Medulla oblongata (tissue), 1 donor: Measurements from ENCODE around the gene TBX10.
"Not testable (repeated sequence)": the region's sequence is repeated elsewhere in the genome, so short reads cannot be mapped to it uniquely, and the experiment has no call there.

Source experiments
- DNase-seq: peaks from one replicate; pipeline ENCODE4 v3.0.0-alpha.2; 2015; ENCODE audit errors: extremely low spot score

Gene TBX10

DNA sequence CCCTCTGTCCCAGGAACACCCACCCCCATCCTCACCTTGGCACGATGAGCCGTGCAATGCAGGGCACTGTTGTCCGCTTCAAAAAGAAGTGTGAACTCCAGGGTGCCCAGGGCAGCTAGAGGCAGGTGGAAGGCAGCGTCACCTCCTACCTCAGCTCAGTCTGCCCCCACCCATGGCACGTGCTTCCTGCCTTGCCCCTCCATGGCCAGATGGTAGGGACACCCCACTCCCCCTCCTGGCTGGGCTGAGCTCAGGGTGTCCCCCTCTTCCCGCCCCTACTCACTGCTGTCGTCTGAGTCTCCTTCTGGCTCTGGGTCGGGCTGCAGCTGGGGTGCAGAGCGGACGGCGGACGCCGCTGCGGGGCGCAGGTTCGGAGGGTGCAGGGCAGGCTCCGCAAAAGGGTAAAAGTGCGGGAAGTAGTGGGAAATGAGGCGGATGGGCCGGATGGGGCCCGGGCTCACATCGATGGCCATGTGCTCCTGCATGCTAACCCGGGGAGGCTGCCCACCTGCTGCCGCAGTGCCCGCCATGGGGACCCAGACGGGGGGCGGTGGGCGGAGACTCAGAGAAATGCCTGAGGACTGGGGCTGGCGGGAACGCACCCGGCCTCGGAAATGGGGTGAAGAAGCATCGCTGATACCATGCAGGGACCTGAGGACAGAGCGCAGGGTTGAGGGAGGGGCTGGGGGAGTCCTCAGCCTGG is 23.7 kb downstream of the TBX10 start:
- no peak for DNase-seq

DNA sequence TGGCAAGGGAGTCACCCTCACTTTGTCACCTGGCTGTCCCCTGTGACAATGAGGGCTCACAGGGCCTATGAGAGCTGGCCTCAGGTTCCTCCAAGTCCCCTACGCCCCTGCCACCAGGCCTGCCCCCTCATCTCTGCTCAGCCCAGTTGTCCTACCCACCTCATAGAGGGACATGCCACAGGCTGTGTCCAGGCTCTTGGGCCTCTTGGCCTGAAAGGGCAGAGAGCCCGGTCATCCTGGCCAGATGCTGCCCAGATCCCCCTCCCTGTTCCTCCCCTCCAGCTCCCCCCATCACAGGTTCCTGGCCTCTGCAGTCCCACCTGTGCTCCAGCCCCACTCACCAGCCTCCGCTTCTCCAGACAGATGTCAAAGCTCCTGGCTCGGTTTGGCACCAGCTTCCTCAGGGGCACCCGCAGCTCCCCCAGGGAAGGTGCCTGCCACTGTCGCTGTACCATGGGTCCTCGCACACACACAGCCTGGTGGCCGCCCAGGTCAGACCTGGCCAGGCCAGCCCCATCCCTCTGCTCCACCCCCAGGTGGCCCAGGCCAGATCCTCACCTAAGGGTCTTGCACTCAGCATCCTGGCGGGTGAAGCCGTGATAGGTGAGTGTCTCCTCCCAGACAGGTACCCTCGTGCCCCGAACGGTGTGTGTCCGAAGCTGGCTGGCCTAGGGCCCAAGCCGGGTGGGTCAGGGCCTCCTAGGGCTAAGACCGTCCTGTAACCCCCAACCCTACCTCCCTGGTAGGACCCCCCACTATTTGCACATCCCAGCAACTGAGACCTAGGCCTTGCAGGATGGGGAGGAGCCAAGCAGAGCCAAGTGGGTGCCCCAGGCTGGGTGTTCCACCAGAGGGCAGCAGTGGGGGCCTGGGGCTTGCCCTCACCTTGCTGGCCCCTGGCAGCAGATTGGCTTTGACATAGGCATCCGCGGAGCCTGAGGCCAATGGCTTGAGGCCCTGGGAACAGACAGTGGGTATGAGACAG is 24.5 kb downstream of the TBX10 start:
- DNase-seq: no peak

DNA sequence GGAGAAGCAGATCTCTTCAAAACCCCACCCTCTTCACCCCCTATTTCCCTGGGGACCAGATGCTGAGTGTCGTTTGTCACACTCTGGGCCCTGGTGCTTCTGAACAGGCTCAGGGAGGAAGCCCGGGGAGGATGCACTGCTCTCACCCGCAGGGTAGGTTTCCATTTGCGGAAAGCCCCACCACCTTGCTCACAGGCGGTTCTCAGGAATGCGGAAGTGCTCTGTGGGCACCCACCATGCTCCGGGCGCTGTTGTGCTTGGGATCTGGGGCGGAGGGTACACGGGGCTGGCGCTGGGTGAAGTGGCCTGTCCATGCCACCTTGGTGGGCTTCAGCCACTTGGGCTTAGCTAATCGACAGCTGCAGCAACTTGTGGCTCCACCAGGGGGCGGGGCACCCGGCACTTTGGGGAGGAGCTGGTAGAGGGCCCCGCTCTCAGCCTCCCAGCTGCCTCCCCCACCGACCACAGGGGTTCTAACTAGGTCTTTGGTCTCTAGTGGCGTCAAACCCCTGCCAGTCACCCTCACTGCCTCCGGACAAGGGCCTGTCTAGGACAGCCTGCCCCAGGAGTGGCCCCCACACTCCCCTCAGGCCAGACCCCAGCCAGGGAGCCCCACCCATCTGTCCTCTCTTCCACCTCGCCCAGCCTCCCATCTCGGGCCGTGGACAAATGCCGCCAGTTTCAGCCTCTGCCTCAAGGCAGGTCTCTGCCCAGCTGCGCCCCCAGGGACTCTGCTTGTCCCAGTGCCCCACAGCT is 25.4 kb downstream of the TBX10 start:
- DNase-seq: peak; percentile 30

DNA sequence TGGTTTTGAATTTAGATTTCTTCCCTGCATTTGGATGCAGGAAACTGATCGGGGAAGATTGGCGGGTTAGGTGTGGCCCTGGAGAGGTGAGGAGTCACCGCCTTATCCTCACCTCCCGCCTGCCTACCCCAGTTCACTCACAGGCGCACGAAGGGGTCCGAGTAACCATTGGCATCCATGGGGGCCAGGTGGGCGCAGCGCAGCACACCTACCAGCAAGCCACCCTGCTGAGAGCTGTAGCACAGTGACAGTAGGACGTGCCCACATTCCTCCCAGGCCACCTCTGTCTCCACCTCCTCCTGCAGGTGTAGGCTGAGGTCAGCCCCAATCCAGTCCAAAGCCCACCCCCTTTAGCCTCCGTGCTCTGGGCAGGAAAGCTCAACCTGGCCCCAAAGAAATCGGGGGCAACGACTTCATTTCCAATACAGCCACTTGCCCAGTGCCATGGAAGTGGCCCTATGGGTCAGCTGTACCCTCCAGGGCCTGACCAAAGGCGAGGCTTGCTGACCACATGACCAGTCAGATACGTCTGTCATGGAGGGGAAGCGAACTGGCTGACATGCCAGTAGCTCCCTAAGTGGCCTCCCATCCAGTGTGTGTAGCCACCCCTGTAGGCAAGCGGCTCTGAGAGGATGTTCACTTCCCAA is 26.1 kb downstream of the TBX10 start:
- DNase-seq: no peak

DNA sequence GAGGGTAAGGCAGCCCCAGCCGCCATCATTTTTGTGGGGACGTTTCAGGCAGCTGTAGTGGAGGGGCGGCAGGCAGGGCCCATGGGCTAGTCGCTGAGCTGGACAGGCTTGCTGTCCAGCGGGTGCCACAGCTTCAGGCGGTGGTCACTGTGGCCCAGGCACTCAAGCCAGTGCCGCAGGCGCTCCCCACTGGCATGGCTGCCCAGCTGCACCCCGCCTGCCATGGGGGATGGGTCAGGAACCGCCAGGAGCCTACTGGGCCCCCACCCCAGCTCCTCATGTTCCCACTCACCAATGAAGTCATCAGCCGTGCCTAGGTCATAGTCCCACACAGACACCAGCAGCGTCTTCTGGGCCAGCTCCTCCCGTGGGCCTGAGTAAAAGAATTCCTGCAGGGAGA is 26.8 kb downstream of the TBX10 start:
- DNase-seq: no peak

DNA sequence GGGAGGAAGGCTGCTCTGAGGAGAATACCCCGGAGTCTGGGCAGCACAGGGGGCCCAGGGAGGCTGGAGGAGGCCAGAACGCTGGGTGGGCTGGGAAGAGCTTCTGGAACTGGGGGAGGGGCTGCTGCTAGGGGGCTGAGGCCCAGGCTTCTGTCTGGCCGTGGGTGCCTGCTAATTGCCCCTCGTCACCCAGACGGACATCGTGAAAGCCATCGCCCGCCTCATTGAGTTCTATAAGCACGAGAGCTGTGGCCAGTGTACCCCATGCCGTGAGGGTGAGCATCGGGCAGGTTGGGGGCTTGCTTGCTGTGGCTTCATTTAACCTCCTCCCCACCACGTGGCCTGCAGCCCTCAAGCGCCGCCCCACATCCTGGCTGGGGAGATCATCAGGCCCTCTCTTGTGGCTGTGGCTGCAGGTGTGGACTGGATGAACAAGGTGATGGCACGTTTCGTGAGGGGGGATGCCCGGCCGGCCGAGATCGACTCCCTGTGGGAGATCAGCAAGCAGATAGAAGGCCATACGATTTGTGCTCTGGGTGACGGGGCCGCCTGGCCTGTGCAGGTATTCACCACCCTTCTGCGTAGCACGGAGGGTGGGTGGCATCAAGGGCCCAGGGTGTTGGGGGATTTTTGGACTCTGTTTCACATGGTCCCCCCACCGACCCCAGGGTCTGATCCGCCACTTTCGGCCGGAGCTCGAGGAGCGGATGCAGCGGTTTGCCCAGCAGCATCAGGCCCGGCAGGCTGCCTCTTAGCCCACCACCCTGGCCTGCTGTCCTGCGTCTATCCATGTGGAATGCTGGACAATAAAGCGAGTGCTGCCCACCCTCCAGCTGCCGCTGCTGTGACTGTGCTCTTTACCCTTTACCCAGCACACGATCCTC is 27.6 kb downstream of the TBX10 start:
- DNase-seq: no peak

DNA sequence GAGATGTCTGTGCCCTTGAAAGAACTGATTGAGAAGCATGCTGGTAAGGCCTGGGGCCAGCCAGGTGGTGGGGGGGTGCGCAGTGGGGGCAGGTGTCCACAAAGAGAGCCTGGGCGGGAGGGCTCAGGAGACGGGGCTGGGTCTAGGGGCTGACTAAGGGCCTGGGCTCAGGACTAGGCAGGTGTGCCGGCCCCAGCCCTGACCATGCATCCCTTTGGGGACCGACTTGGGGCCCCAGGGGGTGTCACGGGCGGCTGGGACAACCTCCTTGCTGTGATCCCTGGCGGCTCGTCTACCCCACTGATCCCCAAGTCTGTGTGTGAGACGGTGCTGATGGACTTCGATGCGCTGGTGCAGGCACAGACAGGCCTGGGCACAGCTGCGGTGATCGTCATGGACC is 28.4 kb downstream of the TBX10 start:
- DNase-seq: no peak

DNA sequence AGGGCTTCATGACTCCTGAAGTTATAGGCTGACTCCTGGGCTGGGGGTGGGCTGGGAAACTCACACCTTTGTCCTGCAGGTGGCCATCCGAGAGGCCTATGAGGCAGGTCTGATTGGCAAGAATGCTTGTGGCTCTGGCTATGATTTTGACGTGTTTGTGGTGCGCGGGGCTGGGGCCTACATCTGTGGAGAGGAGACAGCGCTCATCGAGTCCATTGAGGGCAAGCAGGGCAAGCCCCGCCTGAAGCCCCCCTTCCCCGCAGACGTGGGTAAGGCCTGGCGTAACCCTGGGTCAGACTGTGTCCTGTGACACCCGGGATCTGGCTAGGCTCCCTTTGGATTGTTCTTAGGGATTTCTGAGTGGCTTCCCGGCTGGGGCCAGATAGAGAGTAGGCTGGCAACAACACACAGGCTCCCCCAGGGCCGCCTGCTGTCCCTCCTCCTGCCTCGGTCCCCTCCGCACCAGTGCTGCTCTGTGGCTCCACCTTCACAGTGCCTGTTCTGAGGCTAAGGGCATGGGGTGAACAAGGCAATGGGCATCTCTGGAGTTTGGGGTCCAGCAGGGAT is 29.2 kb downstream of the TBX10 start:
- DNase-seq: no peak

DNA sequence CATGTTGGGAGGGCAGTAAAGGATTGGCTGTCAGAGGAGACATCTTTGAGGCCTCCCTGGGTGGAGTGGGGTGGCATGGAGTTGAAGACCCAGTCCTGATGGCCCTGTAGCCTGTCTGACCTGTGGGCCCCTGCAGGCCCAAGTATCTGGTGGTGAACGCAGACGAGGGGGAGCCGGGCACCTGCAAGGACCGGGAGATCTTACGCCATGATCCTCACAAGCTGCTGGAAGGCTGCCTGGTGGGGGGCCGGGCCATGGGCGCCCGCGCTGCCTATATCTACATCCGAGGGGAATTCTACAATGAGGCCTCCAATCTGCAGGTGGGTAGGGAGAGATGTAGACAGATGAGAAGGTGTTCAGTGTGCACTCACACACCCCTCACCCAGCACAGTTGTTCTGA is 30.2 kb downstream of the TBX10 start:
- DNase-seq: no peak

DNA sequence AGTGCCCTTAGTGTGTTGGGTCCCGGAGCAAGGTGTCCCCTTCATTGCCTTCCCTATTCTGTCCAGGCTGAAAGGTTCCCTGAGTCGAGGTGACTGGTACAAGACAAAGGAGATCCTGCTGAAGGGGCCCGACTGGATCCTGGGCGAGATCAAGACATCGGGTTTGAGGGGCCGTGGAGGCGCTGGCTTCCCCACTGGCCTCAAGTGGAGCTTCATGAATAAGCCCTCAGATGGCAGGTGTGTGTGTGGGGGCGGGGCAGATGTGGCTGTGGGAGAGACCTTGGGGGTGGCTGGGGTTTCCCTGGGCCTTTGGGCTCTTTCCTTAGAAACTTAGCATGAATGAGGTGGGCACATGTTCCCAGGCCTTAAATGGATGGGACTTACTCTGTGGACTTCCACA is 31.1 kb downstream of the TBX10 start:
- no peak for DNase-seq

DNA sequence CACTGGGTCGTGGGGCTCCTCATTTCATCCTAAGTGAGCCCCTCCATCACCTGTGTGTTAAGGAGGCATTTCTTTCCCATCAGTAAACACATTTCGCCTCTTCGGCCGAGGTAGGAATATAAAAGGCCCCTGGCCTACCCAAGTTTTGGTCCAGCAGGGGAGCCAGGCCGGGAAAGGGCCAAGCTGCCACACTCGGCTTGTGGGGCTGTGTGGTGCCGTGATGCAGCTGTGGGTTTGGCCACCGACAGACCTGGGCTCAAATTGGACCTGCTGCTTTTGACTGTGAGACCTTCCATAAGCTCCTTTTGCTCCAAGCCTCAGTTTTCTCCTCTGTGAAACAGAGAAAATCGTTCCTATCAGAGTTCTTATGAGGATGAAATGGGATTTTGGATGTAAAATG is 32.1 kb downstream of the TBX10 start:
- DNase-seq: no peak

DNA sequence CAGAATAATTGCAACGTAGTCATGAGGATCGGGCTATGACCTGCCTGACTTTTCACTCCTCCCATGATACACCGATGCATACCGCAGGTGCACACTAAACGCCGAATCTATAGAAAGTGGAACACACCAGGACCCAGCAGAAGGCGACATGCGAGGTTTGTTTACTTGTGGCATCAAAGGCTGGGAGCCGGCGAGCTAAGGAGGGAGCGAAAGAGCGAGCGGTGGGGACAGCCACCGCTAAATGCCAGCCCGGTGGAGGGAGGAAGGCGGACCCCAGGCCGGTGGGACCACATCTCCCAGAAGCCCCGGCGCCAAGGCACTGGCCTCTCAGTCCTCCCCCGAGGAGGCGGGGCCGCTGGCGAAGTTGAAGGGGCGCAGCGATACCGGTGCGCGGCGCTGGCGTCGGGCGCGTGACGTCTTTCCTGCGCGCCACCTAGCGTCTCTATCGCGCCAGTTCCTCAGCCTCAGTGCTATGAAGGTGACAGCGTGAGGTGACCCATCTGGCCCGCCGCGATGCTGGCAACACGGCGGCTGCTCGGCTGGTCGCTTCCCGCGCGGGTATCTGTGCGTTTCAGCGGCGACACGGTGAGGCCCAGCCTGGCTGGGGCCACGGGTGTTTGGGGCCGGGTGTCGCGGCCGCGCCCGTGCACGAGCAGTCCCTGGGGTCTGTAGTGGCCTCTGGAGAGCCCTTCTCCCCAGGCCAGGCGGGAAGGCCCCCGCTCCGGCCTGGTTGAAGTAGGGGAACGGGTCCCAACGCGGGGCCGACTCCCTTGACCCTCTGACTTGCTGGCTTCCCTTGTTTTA is 32.9 kb downstream of the TBX10 start, which contains the start of gene NDUFV1:
NDUFV1 (plus strand) TSS at position 445 of the 804 bp plus-strand sequence; CDS start at position 514, 69 bp downstream.
- peak; percentile 98 for DNase-seq

DNA sequence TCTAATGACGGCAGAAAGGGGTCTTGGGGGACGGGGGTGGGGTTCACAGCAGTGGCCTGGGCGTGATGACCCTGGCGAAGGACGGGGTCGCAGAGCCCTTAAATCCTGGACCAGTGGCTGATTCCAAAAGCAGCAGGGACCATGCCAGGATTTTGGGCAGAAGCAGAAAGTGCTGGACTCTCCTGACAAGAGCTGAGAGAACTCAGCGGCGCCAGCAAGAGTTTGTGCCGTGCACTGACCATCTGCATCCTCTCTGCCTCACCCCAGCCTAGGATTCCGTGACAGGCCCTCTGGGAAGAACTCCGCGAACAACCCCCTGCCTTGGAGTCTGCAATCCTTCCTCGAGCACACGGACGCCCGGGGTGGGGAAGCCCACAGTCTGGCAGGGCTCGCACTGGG is 33.5 kb downstream of the TBX10 start:
- no peak for DNase-seq

DNA sequence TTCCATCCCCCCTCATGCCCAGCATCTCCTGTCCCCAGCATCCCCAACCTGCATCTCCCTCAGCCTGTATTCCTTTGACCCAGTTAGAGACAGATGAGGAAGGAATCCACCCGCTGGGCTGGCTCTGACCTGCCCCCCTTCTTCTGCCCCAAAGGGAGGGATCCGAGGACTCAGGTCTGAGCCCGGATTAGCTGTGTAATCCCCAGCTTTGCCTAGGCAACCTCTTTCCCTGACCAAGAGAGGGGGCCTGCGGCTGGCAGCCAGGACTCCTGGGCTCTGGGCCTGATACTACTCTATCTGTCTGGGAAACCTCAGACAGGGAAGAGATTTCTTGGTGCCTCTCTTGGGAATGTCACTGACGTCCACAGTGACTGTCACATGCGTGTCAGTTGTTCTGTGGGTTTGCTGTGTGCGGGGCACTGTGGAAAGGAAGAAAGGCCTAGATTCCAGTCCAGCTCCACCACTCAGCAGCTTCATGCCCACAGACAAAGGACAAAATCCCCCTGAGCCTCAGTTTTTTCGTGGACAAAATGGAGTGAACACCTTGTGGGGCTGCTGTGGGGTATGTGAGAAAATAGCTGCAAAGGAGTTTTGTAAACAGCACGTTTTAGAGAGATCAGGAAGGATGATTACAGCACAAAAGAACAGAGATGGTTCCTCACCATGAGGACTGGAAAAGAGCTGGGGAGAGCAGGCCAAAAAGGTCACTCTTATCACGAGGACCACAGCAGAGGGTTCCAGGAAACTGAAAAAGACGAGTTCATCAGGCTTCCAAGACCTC is 34.1 kb downstream of the TBX10 start:
- DNase-seq: peak; percentile 50

DNA sequence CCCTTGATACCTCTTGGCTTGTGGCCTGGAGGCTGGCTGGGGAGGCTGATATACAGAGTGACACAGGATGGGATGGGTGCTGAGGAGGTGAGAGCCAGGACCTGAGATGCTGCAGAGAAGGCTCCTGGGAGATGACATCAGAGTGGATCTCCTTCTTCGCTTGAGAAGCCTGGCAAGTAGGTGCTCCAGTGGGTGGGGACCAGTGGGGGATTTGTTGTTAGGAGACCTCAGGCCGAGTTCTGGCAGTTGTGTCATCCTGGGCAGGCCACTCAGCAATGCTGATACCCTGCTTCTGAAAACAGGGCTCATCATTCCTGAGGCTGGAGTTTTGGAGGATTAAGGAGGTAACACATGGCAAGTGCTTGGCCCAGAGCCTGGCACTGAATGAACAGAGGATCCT is 34.7 kb downstream of the TBX10 start:
- DNase-seq: no peak

DNA sequence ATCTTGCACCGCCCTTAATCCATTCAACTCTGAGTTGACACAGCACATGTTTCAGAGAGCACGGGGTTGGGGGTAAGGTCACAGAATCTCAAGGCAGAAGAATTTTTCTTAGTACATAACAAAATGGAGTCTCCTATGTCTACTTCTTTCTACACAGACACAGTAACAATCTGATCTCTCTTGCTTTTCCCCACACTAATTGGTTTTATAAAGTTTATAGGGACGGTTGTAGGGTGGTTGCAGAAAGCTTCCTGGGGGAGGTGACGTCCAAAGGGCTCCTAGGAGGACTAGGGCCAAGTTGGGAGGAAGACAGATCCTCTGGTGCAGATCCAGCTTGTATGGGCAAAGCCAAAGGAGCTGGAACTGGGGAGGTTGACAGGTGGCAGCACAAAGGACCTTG is 35.4 kb downstream of the TBX10 start:
- not testable (repeated sequence) for DNase-seq

DNA sequence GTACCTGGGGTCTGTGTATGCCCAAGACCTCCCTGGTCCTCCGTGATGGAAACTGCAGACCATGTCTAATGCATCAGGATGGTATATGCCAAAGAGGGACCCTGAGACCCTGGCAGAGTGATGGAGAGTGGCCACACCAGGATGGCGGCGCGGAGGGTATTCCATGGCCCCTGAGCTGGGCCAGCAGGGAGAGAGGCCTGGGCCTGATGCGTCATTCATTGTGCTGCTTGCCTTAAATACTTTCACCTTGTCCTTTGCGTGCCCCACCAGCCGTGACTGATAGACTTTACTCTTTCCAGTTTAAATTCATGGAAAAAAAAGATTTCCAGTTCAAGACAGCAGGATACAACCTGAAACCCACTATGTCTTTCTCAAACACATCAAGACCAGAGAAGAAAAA is 38.5 kb downstream of the TBX10 start:
- no peak for DNase-seq

DNA sequence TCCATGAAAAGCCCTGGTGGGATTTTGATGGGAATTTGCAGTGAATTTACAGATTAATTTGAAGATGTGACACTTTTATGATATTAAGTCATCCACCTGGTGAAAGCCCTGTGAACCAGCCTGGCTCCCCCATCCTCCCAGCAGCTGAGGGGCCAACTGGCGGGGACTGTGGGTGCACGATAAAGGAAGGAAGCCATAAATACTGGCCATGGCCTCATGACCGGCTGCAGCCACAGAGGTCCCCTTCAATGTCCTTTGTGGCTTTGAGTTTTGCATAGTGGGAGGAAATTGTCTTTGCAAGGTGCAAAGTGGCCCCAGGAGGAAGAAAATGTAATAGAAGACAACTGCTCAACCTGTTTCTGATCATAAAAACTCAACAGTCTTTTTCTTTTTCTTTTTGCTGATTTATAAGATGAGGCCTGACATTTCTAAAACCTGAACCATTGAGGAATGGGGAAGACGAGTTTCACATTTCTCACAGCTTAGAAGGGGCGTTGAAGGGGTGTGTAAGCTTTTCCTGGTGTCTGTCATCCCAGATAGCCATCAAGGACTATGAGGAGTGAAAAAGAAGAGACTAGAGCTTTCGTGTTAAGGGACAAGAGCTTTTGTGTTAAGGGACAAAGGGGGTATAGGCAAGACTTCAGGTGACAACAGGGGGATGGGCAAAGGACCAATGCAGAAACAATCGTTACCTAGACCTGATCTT is 39.1 kb downstream of the TBX10 start:
- no peak for DNase-seq
